H1 (cell line): ENCODE measurements around the gene MTHFD1. TPM values are rescaled to one million over a fixed set of nuclear protein-coding genes. Genes with fewer than 3 reads are reported as not detected.

Experiments used
- CTCF ChIA-PET: fragments of 300-600 bp; sonication (Branson Sonifier 250); formaldehyde crosslinking; loops from one replicate; lab custom pipeline; 2021; ENCODE audit not compliant: partially characterized antibody; lab: Charles Lee
- POLR2A ChIA-PET: fragments of 300-600 bp; sonication (Branson Sonifier 250); formaldehyde crosslinking; loops from one replicate; lab custom pipeline; 2021; ENCODE audit warnings: inconsistent platforms; ENCODE audit not compliant: partially characterized antibody; lab: Charles Lee
- DNase-seq, 2 experiments: peaks; one replicate each; pipeline versions ENCODE4 v3.0.0 to v3.0.0-alpha.2; 2010 to 2022; ENCODE audit warnings: low spot score in 2 of 2, low read depth in 1 of 2, mixed read lengths in 1 of 2
- FAIRE-seq: peaks from 2 replicates; lab custom pipeline; 2011; peaks lifted over from hg19 to GRCh38; lab: Jason Lieb, UNC
- H2AFZ ChIP-seq: 2 replicates; pipeline ENCODE4 v1.8.1; 2012; ENCODE audit warnings: low read length, inconsistent platforms
- H2AK5ac ChIP-seq: 2 replicates; pipeline ENCODE4 v1.6.1; 2013; ENCODE audit warnings: low read depth, low read length
- H2BK120ac ChIP-seq: replicated peaks from 2 replicates; pipeline ENCODE3; 2013; ENCODE audit warnings: low read depth, low read length, inconsistent platforms
- H2BK12ac ChIP-seq: 2 replicates; pipeline ENCODE4 v1.6.1; 2013; ENCODE audit warnings: low read depth, low read length
- H2BK15ac ChIP-seq: 2 replicates; pipeline ENCODE4 v1.6.1; 2013; ENCODE audit warnings: low read length
- H2BK20ac ChIP-seq: 2 replicates; pipeline ENCODE4 v1.6.1; 2013; ENCODE audit warnings: low read length
- H2BK5ac ChIP-seq: 2 replicates; pipeline ENCODE4 v1.6.1; 2013; ENCODE audit warnings: low read depth, low read length
- H3K14ac ChIP-seq: 2 replicates; pipeline ENCODE4 v1.6.1; 2013; ENCODE audit warnings: inconsistent platforms; ENCODE audit not compliant: insufficient read length
- H3K18ac ChIP-seq: 2 replicates; pipeline ENCODE4 v1.6.1; 2013; ENCODE audit warnings: low read length; ENCODE audit errors: extremely low read depth
- H3K23ac ChIP-seq: 2 replicates; pipeline ENCODE4 v1.6.1; 2013; ENCODE audit warnings: inconsistent platforms; ENCODE audit not compliant: insufficient read length
- H3K23me2 ChIP-seq: 2 replicates; pipeline ENCODE4 v1.6.1; 2013; ENCODE audit warnings: low read depth, low read length
- H3K27ac ChIP-seq: 2 replicates; pipeline ENCODE4 v1.6.1; 2011; ENCODE audit warnings: low read depth, low read length, inconsistent platforms
- H3K27me3 ChIP-seq, 4 experiments: replicated peaks in 1 of 4; 1 replicate in 1 of 4; 2 replicates in 3 of 4; pipeline versions ENCODE4 v1.6.1 to v1.8.1; 2011 to 2013; ENCODE audit warnings: low read length in 3 of 4, mild to moderate bottlenecking in 3 of 4, inconsistent platforms in 2 of 4, mixed read lengths in 2 of 4, moderate library complexity in 1 of 4; ENCODE audit not compliant: control insufficient read depth in 3 of 4, insufficient read depth in 3 of 4; ENCODE audit errors: extremely low read depth in 1 of 4
- H3K36me3 ChIP-seq, 4 experiments: 2 replicates each; pipeline versions ENCODE4 v1.6.1 to v1.8.1; 2011 to 2013; ENCODE audit warnings: mild to moderate bottlenecking in 4 of 4, low read length in 3 of 4, moderate library complexity in 2 of 4, control low read depth in 1 of 4, inconsistent platforms in 1 of 4; ENCODE audit not compliant: insufficient read depth in 4 of 4, control insufficient read depth in 2 of 4
- H3K4ac ChIP-seq: replicated peaks from 2 replicates; pipeline ENCODE3; 2013; ENCODE audit warnings: low read length, low read depth, mixed read lengths, inconsistent platforms; ENCODE audit not compliant: insufficient read length
- H3K4me1 ChIP-seq, 4 experiments: replicated peaks in 1 of 4; 1 replicate in 1 of 4; 2 replicates in 3 of 4; pipeline versions ENCODE4 v1.6.1 to v1.8.1; 2011 to 2013; ENCODE audit warnings: low read length in 3 of 4, inconsistent platforms in 2 of 4, mixed read lengths in 1 of 4; ENCODE audit not compliant: insufficient read depth in 4 of 4, control insufficient read depth in 3 of 4
- H3K4me2 ChIP-seq, 2 experiments: 2 replicates each; pipeline versions ENCODE4 v1.6.1 to v1.8.1; 2011 to 2013; ENCODE audit warnings: low read depth in 2 of 2, low read length in 2 of 2, control low read depth in 1 of 2, inconsistent platforms in 1 of 2, mild to moderate bottlenecking in 1 of 2; ENCODE audit not compliant: insufficient read depth in 1 of 2
- H3K4me3 ChIP-seq, 4 experiments: fragments of 200-600, 300-600 bp in 1 of 4; sonication (generic), shearing (Covaris generic), sonication (Bioruptor Twin) in 1 of 4; 2 replicates each; pipeline versions ENCODE4 v1.5.1 to v1.8.1; 2011 to 2016; ENCODE audit warnings: low read length in 4 of 4, low read depth in 3 of 4, control low read depth in 2 of 4, inconsistent platforms in 2 of 4, mild to moderate bottlenecking in 2 of 4, mixed read lengths in 1 of 4, moderate library complexity in 1 of 4; ENCODE audit not compliant: insufficient read depth in 2 of 4; ENCODE audit errors: extremely low read depth in 1 of 4
- H3K56ac ChIP-seq: replicated peaks from 2 replicates; pipeline ENCODE3; 2013; ENCODE audit warnings: low read depth, mild to moderate bottlenecking, mixed read lengths, low read length, inconsistent platforms; ENCODE audit not compliant: insufficient read length
- H3K79me1 ChIP-seq: 2 replicates; pipeline ENCODE4 v1.6.1; 2013; ENCODE audit warnings: low read depth, low read length, control low read depth
- H3K79me2 ChIP-seq, 2 experiments: 2 replicates each; pipeline versions ENCODE4 v1.6.1 to v1.8.1; 2012 to 2013; ENCODE audit warnings: low read length in 2 of 2, mild to moderate bottlenecking in 2 of 2, inconsistent platforms in 1 of 2; ENCODE audit not compliant: insufficient read depth in 2 of 2, control insufficient read depth in 1 of 2
- H3K9ac ChIP-seq, 4 experiments: replicated peaks in 1 of 4; 1 replicate in 1 of 4; 2 replicates in 3 of 4; pipeline versions ENCODE4 v1.6.1 to v1.8.1; 2011 to 2013; ENCODE audit warnings: low read depth in 3 of 4, low read length in 3 of 4, control low read depth in 2 of 4, mild to moderate bottlenecking in 2 of 4, moderate library complexity in 2 of 4, inconsistent platforms in 1 of 4; ENCODE audit errors: extremely low read depth in 1 of 4
- H3K9me3 ChIP-seq, 2 experiments: 2 replicates each; pipeline versions ENCODE4 v1.6.1 to v1.8.1; 2012 to 2013; ENCODE audit warnings: mild to moderate bottlenecking in 2 of 2, moderate library complexity in 2 of 2, control low read depth in 1 of 2, inconsistent platforms in 1 of 2, low read depth in 1 of 2, low read length in 1 of 2, mixed read lengths in 1 of 2; ENCODE audit not compliant: insufficient read depth in 2 of 2
- H4K20me1 ChIP-seq, 2 experiments: replicated peaks in 1 of 2; 2 replicates each; pipeline versions ENCODE3 to v1.8.1; 2011 to 2013; ENCODE audit warnings: inconsistent platforms in 2 of 2, low read length in 2 of 2, mild to moderate bottlenecking in 1 of 2; ENCODE audit not compliant: insufficient read depth in 2 of 2, control insufficient read depth in 1 of 2
- H4K5ac ChIP-seq: 2 replicates; pipeline ENCODE4 v1.6.1; 2013; ENCODE audit warnings: low read length, low read depth, mixed read lengths, inconsistent platforms; ENCODE audit not compliant: insufficient read length
- H4K8ac ChIP-seq: 2 replicates; pipeline ENCODE4 v1.8.0; 2013; ENCODE audit warnings: mild to moderate bottlenecking, moderate library complexity, low read length, inconsistent platforms; ENCODE audit not compliant: insufficient read depth; ENCODE audit errors: extremely low read depth
- H4K91ac ChIP-seq: replicated peaks from 2 replicates; pipeline ENCODE3; 2013; ENCODE audit warnings: low read length, mixed read lengths, inconsistent platforms; ENCODE audit not compliant: insufficient read length
- CBX5 ChIP-seq: fragments of 300-800, 300-1000 bp; sonication (generic); IDR thresholded peaks from 2 replicates; pipeline ENCODE4 v1.7.1; 2016; ENCODE audit warnings: antibody characterized with exemption, low read length, low read depth
- CEBPB ChIP-seq: IDR thresholded peaks from 2 replicates; pipeline ENCODE4 v1.6.1; 2012; ENCODE audit warnings: low read depth, low read length
- CTBP2 ChIP-seq: IDR thresholded peaks from 2 replicates; pipeline ENCODE4 v1.7.0; 2011; ENCODE audit warnings: borderline replicate concordance, mild to moderate bottlenecking, moderate library complexity, mixed read lengths, low read length; ENCODE audit not compliant: insufficient read depth, insufficient read length
- NANOG ChIP-seq: IDR thresholded peaks from 2 replicates; pipeline ENCODE4 v1.6.1; 2011; ENCODE audit warnings: low read length, low read depth, mild to moderate bottlenecking, inconsistent platforms; ENCODE audit not compliant: insufficient read depth, poor library complexity, severe bottlenecking
- PHF8 ChIP-seq: fragments of 200-600 bp; sonication (generic); conservative IDR thresholded peaks from 2 replicates; pipeline ENCODE4 v1.7.1; 2012; ENCODE audit warnings: low read depth, mild to moderate bottlenecking, inconsistent platforms, low read length, moderate library complexity
- TCF12 ChIP-seq: IDR thresholded peaks from 2 replicates; pipeline ENCODE4 v1.6.1; 2011; ENCODE audit warnings: low read depth, mild to moderate bottlenecking, low read length
- TEAD4 ChIP-seq: IDR thresholded peaks from 2 replicates; pipeline ENCODE4 v1.6.1; 2012; ENCODE audit warnings: low read depth, low read length, inconsistent platforms, mixed read lengths
- WGBS, 2 experiments: shearing (Covaris generic) in 1 of 2; methylation state at CpG; one replicate each; pipeline versions ENCODE4 v1.1.6 to v1.1.7; 2013 to 2015; ENCODE audit warnings: low lambda C conversion rate in 2 of 2, mixed read lengths in 2 of 2, inconsistent platforms in 1 of 2, low coverage in 1 of 2, missing lambda C conversion rate in 1 of 2; ENCODE audit not compliant: insufficient replicate concordance in 2 of 2, insufficient coverage in 1 of 2, insufficient read length in 1 of 2; ENCODE audit errors: extremely low coverage in 1 of 2, missing lambda C conversion rate in 1 of 2; 5-methylcytosine and 5-hydroxymethylcytosine counted together
- polyA plus RNA-seq, 7 experiments: library from polyadenylated mRNA; depleted of rRNA in 3 of 7; stranded (reverse) in 5 of 7; unstranded in 2 of 7; fragments of >200 nt in 5 of 7; fragments of 200-250 nt in 2 of 7; gene quantifications; 1 replicate in 5 of 7; 2 replicates in 1 of 7; 4 replicates in 1 of 7; pipeline versions ENCODE4 v1.2.1 to v1.2.3, GENCODE V29; 2011 to 2013; ENCODE audit warnings: missing spikeins in 2 of 7, mixed read lengths in 2 of 7
- total RNA-seq: library from RNA; stranded (reverse); fragmentation: NEBNext Ultra II Directional; extraction: Animal tissue kit (Norgen Biotek cat#: 25700); gene quantifications from 2 replicates; pipeline ENCODE4 v1.2.1, GENCODE V29; 2021

Gene MTHFD1
- total and polyA plus RNA-seq, 2 of the 8 experiments (the other 6 are each of a cell fraction or from before 2014, with no cell fraction given), result 79.7 to 332 TPM

- Histone ChIP-seq H3K79me2 (peaks cover 8 to 52% of the 10 kb centered on the region in 2 experiments; a peak in 3 of 4 replicates), H4K20me1 (peaks cover 3 to 4% of the 10 kb centered on the region in 2 experiments), H3K23ac (no peak overlapping the region), H2BK20ac (no peak overlapping the region), H2BK15ac (no peak overlapping the region), H3K79me1 (peaks cover 4% of the 10 kb centered on the region), H3K4me3 (0 out of 8 replicates have a peak overlapping the region, but pooled peaks of 1 of the 4 experiments have one; percentile 75), H2AK5ac (no peak overlapping the region), H4K8ac (no peak overlapping the region), H2AFZ (no peak overlapping the region), H3K14ac (no peak overlapping the region), H3K23me2 (peaks cover 19% of the 10 kb centered on the region), H3K36me3 (no peaks in the 10 kb centered on the region; a peak in 1 of 8 replicates), H3K9me3 (no peaks in the 10 kb centered on the region), H3K4me1 (peaks cover 2 to 9% (median 7%) of the 10 kb centered on the region in 4 experiments; a peak in 4 of 7 replicates), H4K5ac (no peak overlapping the region), H4K91ac (no peak overlapping the region), H2BK12ac (no peak overlapping the region), H3K18ac (no peak overlapping the region), H3K27ac (no peak overlapping the region), H2BK5ac (no peak overlapping the region), H3K4ac (no peak overlapping the region), H3K27me3 (no peaks in the 10 kb centered on the region), H3K9ac (no peak overlapping the region), H3K4me2 (peak overlapping the region in 1 of 2 experiments; percentile 97; a peak in 2 of 4 replicates), H2BK120ac (no peak overlapping the region), H3K56ac (no peak overlapping the region)
- DNase-seq (no peak), FAIRE-seq (no peak)
- CTCF ChIA-PET, result interaction anchor here (0.7 to 1.7 kb wide), 5 partner anchors 13 to 149 kb away, joined by 3 to 4 read pairs (median 3); no protein-coding TSS in a partner anchor
- WGBS, 2 experiments, result 77% methylated on average over 8 of the region's 8 CpGs; no CpG with 5 or more reads in 1 of the 2 experiments
- TF ChIP-seq NANOG (no peak), TCF12 (no peak), CTBP2 (no peak), CBX5 (no peak), TEAD4 (no peak), CEBPB (peak; percentile 75), PHF8 (no peak)
- POLR2A ChIA-PET, result interaction anchor here (0.6 to 2.3 kb wide), 8 partner anchors 9 to 142 kb away, joined by 3 to 7 read pairs (median 4); partner anchors contain the start of gene HSPA2
Observed at GRCh38 chr14:64501411-64502171, 113.4 kb downstream of the MTHFD1 start.
